Body of pancreas (tissue), 4 donors: ENCODE results near the gene SLC25A51.

Experiments
- CTCF ChIP-seq, 7 experiments: fragments of 450-650 bp in 4 of 7; fragments of 200-600 bp in 3 of 7; sonication (generic) in 3 of 7; IDR thresholded peaks; one replicate each; pipeline ENCODE4 v1.5.1; 2016 to 2019; ENCODE audit warnings: antibody characterized with exemption in 7 of 7
- POLR2A ChIP-seq, 3 donors: fragments of 450-650 bp; IDR thresholded peaks; one replicate each; pipeline ENCODE4 v1.6.1; 2016; ENCODE audit warnings: antibody characterized with exemption in 3 of 3, mild to moderate bottlenecking in 2 of 3

GRCh38 chr9:37925006-37925405 lies 21.1 kb upstream of the SLC25A51 start:
- TF ChIP-seq CTCF (IDR thresholded peaks at IDR 0.05) = no peak
- TF ChIP-seq POLR2A (IDR thresholded peaks at IDR 0.05) = no peak
